Heart left ventricle (tissue), 13 donors: ENCODE data around the gene CD68.

Experiments
- CTCF ChIP-seq, 12 donors: fragments of 200-600 bp; sonication (generic) in 4 of 12; IDR thresholded peaks; one replicate each; pipeline versions ENCODE4 v1.5.0 to v1.8.0; 2018 to 2022; ENCODE audit warnings: antibody characterized with exemption in 12 of 12, mild to moderate bottlenecking in 5 of 12
- POLR2A ChIP-seq, 2 donors: fragments of 450-650 bp; IDR thresholded peaks; one replicate each; pipeline ENCODE4 v1.6.1; 2017; ENCODE audit warnings: antibody characterized with exemption in 2 of 2, mild to moderate bottlenecking in 2 of 2, moderate library complexity in 2 of 2
- donor health status: ischemic (EF 13 %, LVEDD 7.1; RV severe dilation, severe dysfunction).
- donor health status: DM: no; HTN: yes; CAD: no.
- donor health status: DM: no; HTN: no; CAD: no.
- donor health status: ischemic (EF 25% LVEDD 6.9; RV normal size, moderate dysfunction).
- donor health status: ischemic (EF 25% LVEDD 5.7; RV mildly dilated, moderate dysfunction).
- donor health status: ischemic (EF 35%, LVEDD 5.7; RV mildly dilated, moderate dysfunction).
- donor health status: nonischemic (EF 11% LVEDD 7.7; RV severe dilation, severe dysfunction).
- donor health status: DM: yes; HTN: yes; CAD: no.
- donor health status: PGD.
- donor health status: ischemic (EF 29% LVEDD 5.4; RV normal size, mild dysfunction).
- donor health status: nonischemic (EF 23%, LVEDD 6.1; RV moderate dilation, normal function).

- TF ChIP-seq CTCF (IDR thresholded peaks at IDR 0.05), result no peak
- no peak for TF ChIP-seq POLR2A (IDR thresholded peaks at IDR 0.05)
These were observed 44.2 kb downstream of the CD68 start for GRCh38 chr17:7623661-7624060.
